Subcutaneous adipose tissue (tissue), 4 donors: ENCODE results near the gene LRRC34. TPM values are rescaled to one million over a fixed set of nuclear protein-coding genes. Genes with fewer than 3 reads are reported as not detected.

Source experiments
- total RNA-seq, 4 donors: library from RNA; depleted of rRNA; stranded (reverse); fragments of >200 nt; gene quantifications; one replicate each; pipeline ENCODE4 v1.1.0, GENCODE V29; 2016
- TF ChIP-seq, protein P1 (sequence below): fragments of 450-650 bp; IDR thresholded peaks from one replicate; pipeline ENCODE4 v1.5.1; 2016; ENCODE audit warnings: low read depth, mild to moderate bottlenecking, control low read depth, antibody characterized with exemption, moderate library complexity

Gene LRRC34
- total RNA-seq, 4 donors from 2014 or later = 4.2 to 13.2 (median 7.7) TPM

DNA sequence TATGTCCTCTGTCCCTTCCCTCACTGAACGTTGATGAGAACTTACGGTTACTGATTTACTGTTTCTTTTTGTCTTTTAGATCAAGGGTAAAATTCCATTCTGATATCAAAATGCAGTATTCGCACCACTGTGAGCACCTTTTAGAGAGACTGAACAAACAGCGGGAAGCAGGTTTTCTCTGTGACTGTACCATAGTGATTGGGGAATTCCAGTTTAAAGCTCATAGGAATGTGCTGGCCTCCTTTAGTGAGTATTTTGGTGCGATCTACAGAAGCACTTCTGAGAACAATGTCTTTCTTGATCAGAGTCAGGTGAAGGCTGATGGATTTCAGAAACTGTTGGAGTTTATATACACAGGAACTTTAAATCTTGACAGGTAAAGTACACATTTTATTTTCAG is 38.5 kb downstream of the LRRC34 start:
- TF ChIP-seq, protein P1, sequence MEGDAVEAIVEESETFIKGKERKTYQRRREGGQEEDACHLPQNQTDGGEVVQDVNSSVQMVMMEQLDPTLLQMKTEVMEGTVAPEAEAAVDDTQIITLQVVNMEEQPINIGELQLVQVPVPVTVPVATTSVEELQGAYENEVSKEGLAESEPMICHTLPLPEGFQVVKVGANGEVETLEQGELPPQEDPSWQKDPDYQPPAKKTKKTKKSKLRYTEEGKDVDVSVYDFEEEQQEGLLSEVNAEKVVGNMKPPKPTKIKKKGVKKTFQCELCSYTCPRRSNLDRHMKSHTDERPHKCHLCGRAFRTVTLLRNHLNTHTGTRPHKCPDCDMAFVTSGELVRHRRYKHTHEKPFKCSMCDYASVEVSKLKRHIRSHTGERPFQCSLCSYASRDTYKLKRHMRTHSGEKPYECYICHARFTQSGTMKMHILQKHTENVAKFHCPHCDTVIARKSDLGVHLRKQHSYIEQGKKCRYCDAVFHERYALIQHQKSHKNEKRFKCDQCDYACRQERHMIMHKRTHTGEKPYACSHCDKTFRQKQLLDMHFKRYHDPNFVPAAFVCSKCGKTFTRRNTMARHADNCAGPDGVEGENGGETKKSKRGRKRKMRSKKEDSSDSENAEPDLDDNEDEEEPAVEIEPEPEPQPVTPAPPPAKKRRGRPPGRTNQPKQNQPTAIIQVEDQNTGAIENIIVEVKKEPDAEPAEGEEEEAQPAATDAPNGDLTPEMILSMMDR = no peak

DNA sequence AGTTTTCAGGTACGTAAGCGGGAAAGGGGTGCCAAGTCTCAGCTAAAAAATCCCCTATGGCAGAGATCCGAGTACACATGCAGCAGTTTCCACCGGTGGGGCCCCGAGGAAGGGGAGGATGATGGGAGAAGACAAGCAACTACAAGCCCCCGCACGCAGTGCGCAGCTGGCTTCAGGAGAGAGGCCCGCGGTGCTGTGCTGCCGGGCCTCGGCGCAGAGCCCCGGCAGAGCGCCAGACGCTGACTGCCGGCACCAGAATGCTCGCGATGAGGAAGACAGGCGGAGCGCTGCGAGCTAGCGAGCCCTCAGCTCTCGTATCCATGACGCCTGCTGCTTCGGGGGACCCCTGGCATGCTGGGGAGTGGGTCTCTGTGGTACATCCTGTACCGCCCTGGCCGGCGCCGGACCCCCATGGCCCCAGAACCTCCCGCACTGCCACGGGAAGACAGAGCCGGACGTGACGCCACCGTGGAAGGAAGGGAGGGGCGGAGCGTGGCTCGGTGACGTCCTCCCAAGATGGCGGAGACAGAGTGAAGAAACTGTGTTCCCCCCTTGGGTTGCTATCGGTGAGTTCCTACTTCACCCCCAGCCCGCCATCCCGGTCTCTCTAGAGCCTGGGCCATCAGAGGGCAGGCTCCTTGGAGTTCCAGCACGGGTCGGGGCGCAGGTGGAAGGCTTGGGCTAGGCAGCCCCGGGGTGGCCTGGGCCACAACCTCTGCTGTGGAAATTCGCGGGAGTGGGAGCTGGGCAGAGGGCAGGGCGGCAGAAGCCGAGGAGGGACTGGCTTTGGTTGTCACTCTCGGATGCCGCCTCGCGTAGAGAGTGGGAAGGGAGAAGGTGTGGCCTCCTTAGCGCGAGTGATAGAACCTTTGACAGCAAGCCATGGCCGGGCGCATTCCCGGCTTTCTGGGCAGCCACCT is 39.5 kb downstream of the LRRC34 start, which contains the start of gene MYNN:
TSS of gene MYNN (plus strand) at position 500 of the 920 bp plus-strand sequence. CDS start 900 bp downstream, outside the sequence.
- TF ChIP-seq, protein P1 = no peak

DNA sequence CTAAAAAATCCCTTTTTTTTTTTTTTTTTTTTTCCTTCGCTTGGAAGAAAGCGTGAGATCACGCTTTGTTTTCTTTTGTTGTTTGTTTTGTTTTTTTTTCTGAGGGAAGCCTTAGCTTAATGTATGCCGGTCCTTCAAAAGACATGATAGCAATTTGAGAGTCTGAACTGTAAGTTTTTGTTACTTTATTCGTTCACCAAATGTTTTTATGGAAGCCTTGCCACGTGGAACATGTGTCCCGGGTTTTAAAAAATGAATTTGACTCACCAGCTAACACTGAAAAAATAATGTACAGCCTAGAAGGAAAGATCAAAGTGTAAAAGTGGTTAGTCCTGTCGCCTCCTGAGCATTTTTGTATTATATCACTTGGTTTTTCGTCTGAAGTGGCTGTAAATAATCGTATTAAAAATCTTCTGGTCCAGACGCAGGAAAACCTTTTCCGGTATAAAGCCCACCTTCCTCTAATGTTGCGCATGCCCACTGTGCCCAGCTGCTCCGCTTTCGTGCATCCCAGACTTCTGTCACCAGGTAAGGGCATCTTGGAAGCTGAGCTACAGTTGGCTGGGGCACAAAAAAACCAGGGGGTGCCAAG is 40.3 kb downstream of the LRRC34 start:
- TF ChIP-seq, protein P1 = no peak

DNA sequence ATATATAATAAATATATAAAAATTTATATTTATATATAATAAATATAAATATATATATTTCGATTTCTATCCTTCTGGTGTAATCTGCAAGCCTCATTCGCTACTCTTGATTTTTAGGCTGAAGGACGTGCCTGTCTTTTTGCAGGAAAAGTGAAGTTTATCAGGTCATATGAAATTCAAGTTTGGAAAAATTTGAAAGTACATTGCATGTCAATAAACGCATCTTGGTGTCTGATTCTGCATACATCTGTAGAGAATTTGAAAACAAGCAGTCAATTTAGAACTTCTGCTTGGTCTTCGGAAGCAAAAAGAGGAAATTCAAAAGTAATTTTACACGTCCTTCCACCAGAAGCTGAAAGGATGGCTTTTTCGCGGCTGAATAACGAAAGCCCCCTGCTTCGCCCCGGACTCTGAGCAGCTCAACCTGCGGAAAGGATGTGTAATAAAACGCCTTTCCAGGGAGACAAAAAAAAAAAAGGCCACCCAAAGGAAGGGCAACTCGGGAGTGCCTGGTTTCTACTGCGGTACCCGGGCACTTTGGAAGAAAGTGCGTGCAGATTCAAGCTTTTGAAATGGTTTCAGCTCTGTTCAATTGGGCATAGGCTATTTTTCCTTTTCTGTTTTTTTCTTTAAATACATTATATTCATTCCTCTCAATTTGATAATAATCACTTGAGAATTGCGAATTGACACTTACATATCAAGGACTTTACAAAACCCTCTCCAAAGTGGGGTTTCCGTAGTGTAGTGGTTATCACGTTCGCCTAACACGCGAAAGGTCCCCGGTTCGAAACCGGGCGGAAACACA is 41.0 kb downstream of the LRRC34 start:
- TF ChIP-seq, protein P1 = no peak

DNA sequence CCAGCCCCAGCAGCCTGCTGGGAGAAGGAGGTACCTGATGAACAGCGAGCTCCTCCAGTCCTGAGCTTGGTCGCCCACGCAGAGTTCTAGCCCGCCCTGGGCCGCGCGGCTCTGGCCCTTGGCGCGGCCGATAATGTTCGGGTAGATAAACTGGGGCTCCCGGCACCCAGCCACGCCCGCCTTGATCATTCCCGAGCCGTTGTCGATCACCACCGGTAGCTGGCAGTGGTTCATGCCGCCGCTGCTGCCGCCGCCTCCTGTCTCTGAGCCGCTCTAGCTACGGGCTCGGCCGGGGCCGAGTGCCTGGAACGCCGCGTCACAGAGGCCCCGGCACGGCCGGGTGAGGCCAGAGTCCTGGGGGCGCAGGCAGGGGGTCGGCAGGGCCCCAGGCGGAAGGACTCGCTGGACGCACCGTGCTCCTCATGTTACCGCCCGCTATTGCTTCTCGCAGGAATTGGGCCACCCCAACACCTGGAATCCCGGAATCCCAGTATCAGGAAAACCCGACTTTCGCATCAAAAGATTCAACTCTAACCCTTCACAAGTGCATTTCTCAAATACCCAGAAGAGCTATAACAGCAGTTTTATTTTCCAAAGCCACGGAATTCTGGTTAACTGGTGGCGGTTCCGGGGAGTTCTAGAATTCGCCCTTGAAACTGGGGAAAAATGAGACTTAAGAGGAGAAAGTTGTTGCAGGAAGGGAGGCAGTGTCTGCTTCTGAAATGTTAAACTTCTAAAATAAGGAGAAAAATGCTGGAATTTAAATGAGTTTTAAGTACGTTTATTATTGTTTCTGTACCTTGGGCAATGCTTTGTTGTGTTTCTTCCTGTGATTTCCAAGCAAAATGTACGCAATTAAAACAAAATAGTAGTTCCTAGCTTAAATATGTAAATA is 43.2 kb downstream of the LRRC34 start, which contains the start of gene ACTRT3:
TSS of gene ACTRT3 (minus strand) at position 275 of the 895 bp plus-strand sequence. CDS start at position 234, 41 bp downstream.
- TF ChIP-seq, protein P1 = no peak

DNA sequence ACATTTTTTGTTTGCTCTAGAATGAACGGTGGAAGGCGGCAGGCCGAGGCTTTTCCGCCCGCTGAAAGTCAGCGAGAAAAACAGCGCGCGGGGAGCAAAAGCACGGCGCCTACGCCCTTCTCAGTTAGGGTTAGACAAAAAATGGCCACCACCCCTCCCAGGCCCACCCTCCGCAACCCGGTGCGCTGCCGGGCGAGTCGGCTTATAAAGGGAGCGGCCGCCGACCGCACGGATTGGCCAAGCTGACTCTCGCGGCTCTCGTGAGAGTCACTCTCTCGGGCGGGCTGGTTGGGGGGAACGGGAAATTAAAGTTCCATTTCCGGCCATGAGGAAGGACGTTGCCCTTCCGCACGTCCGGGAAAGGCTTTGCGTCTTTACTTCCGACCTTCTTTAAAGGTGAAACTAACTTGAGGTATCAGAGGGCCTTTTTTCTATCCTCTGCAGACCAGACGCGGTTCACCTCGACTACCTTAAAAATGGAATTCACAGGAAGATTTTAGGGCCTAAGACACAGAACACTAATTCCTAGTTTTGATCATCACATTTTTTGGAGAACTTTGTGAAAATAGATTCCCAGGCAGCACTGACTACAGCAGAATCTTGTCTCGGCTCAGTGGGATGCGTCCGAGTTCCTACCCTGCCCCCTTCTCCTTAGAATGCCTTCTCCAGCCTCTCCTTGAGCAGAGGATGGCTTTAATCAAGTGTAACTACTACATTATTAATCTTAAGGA is 47.7 kb downstream of the LRRC34 start, which contains the start of gene TERC:
TSS of gene TERC (minus strand) at position 179 of the 731 bp plus-strand sequence.
- TF ChIP-seq, protein P1 = no peak
